Spleen (tissue), 11 donors: ENCODE data around the gene CROCC2. TPM values are rescaled to one million over a fixed set of nuclear protein-coding genes. Genes with fewer than 3 reads are reported as not detected.

Experiments used
- DNase-seq: peaks from one replicate; pipeline ENCODE4 v3.0.0-alpha.2; 2020
- H3K27ac ChIP-seq, 8 donors: fragments of 200-600 bp; sonication (generic) in 7 of 8; 1 replicate in 4 of 8; 2 replicates in 4 of 8; pipeline versions ENCODE4 v1.5.0 to v1.8.0; 2016 to 2021; ENCODE audit warnings: inconsistent platforms in 4 of 8, mild to moderate bottlenecking in 4 of 8, moderate library complexity in 1 of 8
- H3K27me3 ChIP-seq, 7 donors: fragments of 200-600 bp; sonication (generic) in 6 of 7; replicated peaks in 1 of 7; 1 replicate in 4 of 7; 2 replicates in 3 of 7; pipeline versions ENCODE4 v1.5.0 to v1.8.0; 2016 to 2021; ENCODE audit warnings: inconsistent platforms in 3 of 7, mild to moderate bottlenecking in 1 of 7
- H3K36me3 ChIP-seq, 6 donors: fragments of 200-600 bp; sonication (generic) in 5 of 6; 1 replicate in 4 of 6; 2 replicates in 2 of 6; pipeline versions ENCODE4 v1.5.0 to v1.8.0; 2016 to 2021; ENCODE audit warnings: inconsistent platforms in 2 of 6
- H3K4me1 ChIP-seq, 6 donors: fragments of 200-600 bp; sonication (generic) in 5 of 6; 1 replicate in 3 of 6; 2 replicates in 3 of 6; pipeline versions ENCODE4 v1.5.0 to v1.8.0; 2016 to 2021; ENCODE audit warnings: inconsistent platforms in 3 of 6
- H3K4me3 ChIP-seq, 8 donors: fragments of 200-600 bp; sonication (generic) in 7 of 8; 1 replicate in 4 of 8; 2 replicates in 4 of 8; pipeline versions ENCODE4 v1.5.0 to v1.8.0; 2016 to 2021; ENCODE audit warnings: inconsistent platforms in 4 of 8, mild to moderate bottlenecking in 4 of 8, moderate library complexity in 2 of 8
- H3K9me3 ChIP-seq, 8 donors: fragments of 200-600 bp; sonication (generic) in 7 of 8; 1 replicate in 4 of 8; 2 replicates in 4 of 8; pipeline versions ENCODE4 v1.5.0 to v1.8.0; 2016 to 2021; ENCODE audit warnings: inconsistent platforms in 4 of 8
- POLR2A ChIP-seq, 3 donors: fragments of 450-650 bp; IDR thresholded peaks; one replicate each; pipeline ENCODE4 v1.5.1; 2017; ENCODE audit warnings: antibody characterized with exemption in 3 of 3, mild to moderate bottlenecking in 1 of 3
- POLR2AphosphoS5 ChIP-seq, 3 donors: sonication (generic); formaldehyde crosslinking; IDR thresholded peaks; one replicate each; pipeline ENCODE4 v1.5.1; 2017; ENCODE audit warnings: antibody characterized with exemption in 3 of 3
- WGBS, 5 donors: extraction: QIAGEN DNeasy Blood & Tissue Kit in 3 of 5; methylation state at CpG; one replicate each; pipeline versions ENCODE4 v1.1.5 to v1.1.7; 2013 to 2018; 5-methylcytosine and 5-hydroxymethylcytosine counted together
- intact Hi-C: fragments of 100-400 bp; cut with DNase I; formaldehyde crosslinking; loops from one replicate; pipeline ENCODE4 v1.15.0; 2023; ENCODE audit warnings: low total_unique reads
- polyA plus RNA-seq, 3 donors: library from polyadenylated mRNA; stranded (reverse); fragments of 200-250 nt; gene quantifications; one replicate each; pipeline ENCODE4 v1.2.1, GENCODE V29; 2013
- total RNA-seq, 7 donors: library from RNA; depleted of rRNA in 3 of 7; stranded (reverse); fragments of >200 nt in 3 of 7; fragmentation: NEBNext Ultra II Directional in 4 of 7; extraction: Animal tissue kit (Norgen Biotek cat#: 25700) in 4 of 7; gene quantifications; one replicate each; pipeline versions ENCODE4 v1.1.0 to v1.2.1, GENCODE V29; 2016 to 2021
- TF ChIP-seq, protein P1 (sequence below), 11 experiments: fragments of 200-600 bp in 7 of 11; fragments of 450-650 bp in 4 of 11; sonication (generic) in 4 of 11; IDR thresholded peaks in 8 of 11; conservative IDR thresholded peaks in 3 of 11; 1 replicate in 7 of 11; 2 replicates in 4 of 11; pipeline versions ENCODE4 v1.4.0 to v1.8.0; 2016 to 2021; ENCODE audit warnings: antibody characterized with exemption in 11 of 11, inconsistent platforms in 4 of 11, mild to moderate bottlenecking in 1 of 11
- donor health status: healthy with polysubstance abuse.
- donor health status: DM: no; HTN: no; CAD: no; lungs with moderate emphysema.
- donor health status: DM: no; HTN: no; CAD: no.
- donor health status: Bipolar disorder and iron deficiency.
- donor health status: healthy.
- donor health status: DM: no; HTN: no; CAD: no.
- donor health status: DM: yes; HTN: yes; CAD: no.

Gene CROCC2
- total and polyA plus RNA-seq, 10 donors: 0.04 to 3.6 (median 0.75) TPM

DNA sequence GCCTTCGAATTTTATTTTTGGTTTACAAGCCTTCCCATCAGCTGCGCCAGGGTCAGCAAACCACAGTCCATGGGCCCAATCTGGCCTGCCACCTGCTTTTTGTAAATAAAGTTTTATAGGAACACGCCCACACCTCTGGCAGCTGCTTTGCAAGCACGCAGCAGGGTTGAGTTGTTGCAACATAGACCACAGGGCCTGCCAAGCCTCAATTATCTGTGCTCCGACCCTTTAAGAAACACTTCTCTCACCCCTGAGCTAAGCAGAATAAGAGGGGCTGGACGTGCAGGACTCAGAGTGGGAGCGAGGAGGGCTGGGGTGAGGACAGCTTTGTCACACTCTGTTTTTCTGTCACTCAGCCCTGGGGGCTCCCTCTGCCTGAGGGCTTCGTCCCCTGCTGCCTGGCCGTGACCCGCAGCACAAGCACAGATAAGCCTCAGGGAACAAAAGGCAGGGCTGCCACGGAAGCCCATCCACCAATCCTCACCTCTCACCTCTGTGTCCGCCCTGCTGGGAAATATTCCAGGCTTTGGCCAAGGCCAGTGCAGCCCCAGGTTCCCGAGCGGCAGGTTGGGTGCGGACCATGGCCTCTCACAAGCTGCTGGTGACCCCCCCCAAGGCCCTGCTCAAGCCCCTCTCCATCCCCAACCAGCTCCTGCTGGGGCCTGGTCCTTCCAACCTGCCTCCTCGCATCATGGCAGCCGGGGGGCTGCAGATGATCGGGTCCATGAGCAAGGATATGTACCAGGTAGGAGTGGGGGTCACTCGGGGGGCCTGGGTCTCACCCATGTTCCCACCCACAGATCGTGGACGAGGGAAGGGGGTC is 37.6 kb upstream of the CROCC2 start, which contains the start of gene AGXT:
Gene AGXT, plus strand, starts transcription at position 539 of the 823 bp plus-strand sequence. Its CDS starts 42 bp downstream, at position 581.
- Histone ChIP-seq H3K36me3 (no peaks in the 10 kb centered on the region), H3K27me3 (no peaks in the 10 kb centered on the region), H3K4me1 (peaks cover 0 to 10% (median 0%) of the 10 kb centered on the region in 6 donors), H3K9me3 (no peaks in the 10 kb centered on the region), H3K27ac (no peak within 1 kb of the TSS), H3K4me3 (no peak within 1 kb of the TSS)
- TF ChIP-seq, protein P1, sequence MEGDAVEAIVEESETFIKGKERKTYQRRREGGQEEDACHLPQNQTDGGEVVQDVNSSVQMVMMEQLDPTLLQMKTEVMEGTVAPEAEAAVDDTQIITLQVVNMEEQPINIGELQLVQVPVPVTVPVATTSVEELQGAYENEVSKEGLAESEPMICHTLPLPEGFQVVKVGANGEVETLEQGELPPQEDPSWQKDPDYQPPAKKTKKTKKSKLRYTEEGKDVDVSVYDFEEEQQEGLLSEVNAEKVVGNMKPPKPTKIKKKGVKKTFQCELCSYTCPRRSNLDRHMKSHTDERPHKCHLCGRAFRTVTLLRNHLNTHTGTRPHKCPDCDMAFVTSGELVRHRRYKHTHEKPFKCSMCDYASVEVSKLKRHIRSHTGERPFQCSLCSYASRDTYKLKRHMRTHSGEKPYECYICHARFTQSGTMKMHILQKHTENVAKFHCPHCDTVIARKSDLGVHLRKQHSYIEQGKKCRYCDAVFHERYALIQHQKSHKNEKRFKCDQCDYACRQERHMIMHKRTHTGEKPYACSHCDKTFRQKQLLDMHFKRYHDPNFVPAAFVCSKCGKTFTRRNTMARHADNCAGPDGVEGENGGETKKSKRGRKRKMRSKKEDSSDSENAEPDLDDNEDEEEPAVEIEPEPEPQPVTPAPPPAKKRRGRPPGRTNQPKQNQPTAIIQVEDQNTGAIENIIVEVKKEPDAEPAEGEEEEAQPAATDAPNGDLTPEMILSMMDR (IDR thresholded peaks at IDR 0.05 in 8 of 11, conservative IDR thresholded peaks at IDR 0.05 in 3 of 11): no peak
- TF ChIP-seq POLR2AphosphoS5 (IDR thresholded peaks at IDR 0.05): peak in 1 of 3 donors; percentile 54
- no peak for TF ChIP-seq POLR2A (IDR thresholded peaks at IDR 0.05)
- 73 to 83% (median 76%) methylated on average over 16 to 21 of the region's 21 CpGs for WGBS, 5 donors
- intact Hi-C loops: no loop called here
- peak; percentile 71 for DNase-seq

DNA sequence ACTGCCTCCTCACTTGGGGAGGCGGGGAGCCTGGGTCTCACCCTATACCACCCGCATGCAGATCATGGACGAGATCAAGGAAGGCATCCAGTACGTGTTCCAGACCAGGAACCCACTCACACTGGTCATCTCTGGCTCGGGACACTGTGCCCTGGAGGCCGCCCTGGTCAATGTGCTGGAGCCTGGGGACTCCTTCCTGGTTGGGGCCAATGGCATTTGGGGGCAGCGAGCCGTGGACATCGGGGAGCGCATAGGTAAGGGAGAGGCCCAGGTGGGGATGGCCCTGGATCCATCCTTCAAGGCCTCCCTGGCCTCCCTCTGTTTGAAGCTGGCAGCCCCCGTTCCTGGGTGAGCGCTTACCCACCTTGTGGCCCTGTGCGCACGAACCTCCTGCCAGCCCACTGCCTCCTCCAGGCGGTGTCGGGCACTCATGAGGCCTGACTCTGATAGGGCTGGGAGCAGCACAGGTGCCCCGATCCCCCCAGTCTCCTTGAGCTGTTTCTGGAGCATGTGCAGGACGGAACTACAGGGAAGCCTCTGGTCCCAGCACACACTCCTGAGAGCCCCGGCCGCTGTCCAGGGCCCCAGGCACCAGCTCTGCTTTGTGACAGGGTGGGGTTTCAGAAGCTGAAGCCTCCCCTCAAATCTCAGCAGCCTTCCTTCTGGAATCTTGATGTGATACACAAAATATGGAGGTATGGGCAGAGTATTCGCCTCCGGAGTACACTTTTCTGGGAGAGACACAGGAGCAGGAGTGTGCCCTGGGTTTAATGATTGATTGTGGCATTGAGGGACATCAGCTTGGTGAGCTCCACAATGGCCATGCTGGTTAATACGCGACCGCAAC is 36.8 kb upstream of the CROCC2 start:
- Histone ChIP-seq H3K4me3 (no peak overlapping the region), H3K27me3 (no peaks in the 10 kb centered on the region), H3K4me1 (peaks cover 0 to 10% (median 0%) of the 10 kb centered on the region in 6 donors), H3K36me3 (no peaks in the 10 kb centered on the region), H3K9me3 (no peaks in the 10 kb centered on the region), H3K27ac (no peak overlapping the region)
- 88 to 94% (median 93%) methylated on average over 19 to 25 of the region's 25 CpGs for WGBS, 5 donors
- TF ChIP-seq POLR2AphosphoS5 (IDR thresholded peaks at IDR 0.05) (no peak), POLR2A (IDR thresholded peaks at IDR 0.05) (no peak)
- TF ChIP-seq, protein P1 (IDR thresholded peaks at IDR 0.05 in 8 of 11, conservative IDR thresholded peaks at IDR 0.05 in 3 of 11): no peak
- DNase-seq: peak; percentile 52
- intact Hi-C loops: no loop called here

DNA sequence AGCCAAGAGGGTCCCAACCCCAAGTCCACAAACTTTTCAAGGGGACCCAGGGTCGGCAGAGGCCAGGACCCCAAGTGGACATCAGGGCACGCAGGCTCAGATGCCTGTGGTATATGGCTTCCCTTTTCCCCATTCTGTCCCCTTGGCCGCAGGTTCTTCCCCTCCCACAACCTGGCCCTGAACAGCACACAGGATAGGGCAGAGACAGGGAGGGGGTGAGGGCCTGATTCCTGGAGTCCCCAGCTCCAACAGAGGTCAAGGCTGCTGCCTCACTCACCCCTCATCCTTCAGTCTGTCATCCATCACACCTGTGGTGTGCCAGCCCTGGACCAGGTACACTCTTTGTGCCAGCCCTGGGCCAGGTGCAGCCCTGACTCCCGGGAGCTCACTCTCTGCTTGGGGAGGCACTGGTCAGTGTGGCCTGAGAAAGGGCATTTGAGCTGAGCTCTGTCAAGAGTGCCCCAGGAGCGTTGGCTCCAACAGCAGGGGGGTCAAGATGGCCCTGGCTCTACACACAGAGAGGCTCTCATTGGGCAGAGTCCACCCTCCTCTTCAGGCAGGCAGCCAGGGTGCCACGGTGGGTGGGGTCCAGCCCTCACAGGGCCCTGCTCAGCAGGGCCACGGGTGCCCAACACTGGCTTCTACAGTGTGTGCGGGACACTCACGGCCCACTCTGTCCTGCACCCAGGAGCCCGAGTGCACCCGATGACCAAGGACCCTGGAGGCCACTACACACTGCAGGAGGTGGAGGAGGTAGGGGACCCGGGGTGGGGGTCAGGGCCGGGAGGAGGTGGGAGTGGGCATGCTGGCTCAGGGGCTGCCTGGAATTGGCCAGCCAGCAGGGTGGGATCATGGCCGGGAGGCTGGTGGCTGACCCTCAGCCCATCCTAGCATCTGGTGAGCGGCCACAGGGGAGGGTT is 35.9 kb upstream of the CROCC2 start:
- no peak overlapping the region for H3K27ac ChIP-seq
- no peak for TF ChIP-seq POLR2A (IDR thresholded peaks at IDR 0.05)
- TF ChIP-seq POLR2AphosphoS5 (IDR thresholded peaks at IDR 0.05): no peak
- TF ChIP-seq, protein P1 (IDR thresholded peaks at IDR 0.05 in 8 of 11, conservative IDR thresholded peaks at IDR 0.05 in 3 of 11): no peak
- 85 to 87% (median 87%) methylated on average over 10 to 15 of the region's 15 CpGs for WGBS, 5 donors
- DNase-seq: peak; percentile 68
- no peaks in the 10 kb centered on the region for H3K27me3 ChIP-seq
- no peak overlapping the region for H3K4me3 ChIP-seq
- intact Hi-C loops: no loop called here
- peaks cover 0 to 10% (median 0%) of the 10 kb centered on the region in 6 donors for H3K4me1 ChIP-seq
- H3K36me3 ChIP-seq: no peaks in the 10 kb centered on the region
- H3K9me3 ChIP-seq: no peaks in the 10 kb centered on the region
